Measurements from ENCODE around the gene KBTBD12. TPM values are rescaled to one million over a fixed set of nuclear protein-coding genes. Genes with fewer than 3 reads are reported as not detected.

The KBTBD12 gene
- total and polyA plus RNA-seq, 2 of the 13 experiments (the other 11 are each of a cell fraction or from before 2014, with no cell fraction given): not detected

DNA sequence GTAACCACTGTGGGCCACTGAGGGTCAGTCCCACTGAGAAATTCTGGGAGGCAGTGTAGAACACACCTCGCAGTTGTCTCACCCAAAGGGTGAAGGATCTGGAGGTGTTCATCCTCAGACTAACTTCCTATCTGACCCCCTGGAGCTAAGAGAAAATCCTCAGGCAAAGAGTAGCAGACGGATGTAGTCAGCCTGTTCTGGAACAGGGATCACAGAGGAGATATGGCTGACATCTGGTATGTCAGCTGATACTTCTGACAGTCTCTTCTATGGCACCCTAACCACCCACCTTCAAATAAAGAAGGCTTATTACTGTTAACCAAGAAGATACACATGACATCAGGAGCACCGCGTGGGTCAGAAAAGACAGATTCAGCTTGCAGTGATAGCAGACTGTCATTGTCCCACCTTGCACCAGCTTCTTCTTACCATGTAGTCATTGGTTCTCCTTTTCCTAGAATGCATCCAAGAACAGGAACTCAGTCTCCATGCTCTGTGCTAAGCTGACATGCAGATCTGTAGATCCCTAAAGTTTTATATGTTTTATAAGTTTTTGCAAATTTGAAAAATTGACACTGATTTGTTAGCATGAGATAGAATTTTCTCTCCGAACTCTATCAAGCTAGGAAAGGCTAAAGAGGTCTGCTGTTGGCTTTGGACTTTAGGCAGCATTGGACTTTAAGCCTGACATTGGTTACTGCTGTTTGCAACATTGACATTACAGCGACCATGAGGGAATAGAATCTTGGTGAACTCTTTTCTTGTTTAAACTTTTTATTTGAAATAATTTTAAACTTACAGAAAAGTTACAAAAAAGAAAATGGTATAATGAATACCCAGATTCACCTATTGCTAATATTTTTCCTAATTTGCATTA, 60.4 kb downstream of the KBTBD12 start:
- BruUV-seq (replicated peaks): no TSS peak
- Histone ChIP-seq H3K9me3 (ENCODE audit: low read length) (no peaks in the 10 kb centered on the region), H3K9ac (ENCODE audit: insufficient read depth, low read depth, low read length) (no peak overlapping the region), H2AFZ (ENCODE audit: low read length) (no peak overlapping the region), H3K36me3 (replicated peaks in 1 of 2; ENCODE audit: control insufficient read depth in 1 of 2, insufficient read depth in 2 of 2, low read length in 2 of 2) (no peaks in the 10 kb centered on the region), H3K79me2 (ENCODE audit: insufficient read depth, low read length) (no peaks in the 10 kb centered on the region), H3K4me1 (ENCODE audit: insufficient read depth, low read length) (peaks cover 16% of the 10 kb centered on the region), H3K27ac (ENCODE audit: extremely low read length, insufficient read depth, low read length) (no peak overlapping the region), H3K4me2 (ENCODE audit: low read depth, low read length) (no peak overlapping the region), H3K27me3 (ENCODE audit: control insufficient read depth in 1 of 2, insufficient read depth in 2 of 2, low read length in 2 of 2) (peaks cover 0 to 3% of the 10 kb centered on the region in 2 experiments; a peak in 1 of 5 replicates), H3K4me3 (replicated peaks in 1 of 3; ENCODE audit: insufficient read depth in 1 of 3, low read depth in 2 of 3, low read length in 3 of 3) (no peak overlapping the region), H4K20me1 (ENCODE audit: insufficient read depth, low read length) (no peaks in the 10 kb centered on the region)
- FAIRE-seq: peak; percentile 76
- peak; percentile 91 for ATAC-seq
- intact Hi-C loops (cut with micrococcal nuclease; ENCODE audit: unreplicated experiment) (no loop called here), in situ Hi-C loops (cut with HindIII; ENCODE audit: extremely low pct_ligation_motif_present, low pct_unique_long_range_greater_than_20kb) (no loop called here)
- 23% methylated on average over 6 of the region's 6 CpGs for WGBS (ENCODE audit: low lambda C conversion rate)
- DNase-seq (ENCODE audit: low spot score): peak; percentile 19
- POLR2A ChIA-PET: interaction anchor here (0.9 kb wide), 1 partner anchor 21 kb away, joined by 3 read pairs; no protein-coding TSS in a partner anchor
- CTCF ChIA-PET (ENCODE audit: low intra/inter-chr PET ratio, low total read pairs): no interaction called here
- TF ChIP-seq RBM22 (optimal IDR thresholded peaks at IDR 0.05; ENCODE audit: low read length) (no peak), ZNF577 (CRISPR knock-in tag; IDR thresholded peaks at IDR 0.05; ENCODE audit: borderline replicate concordance, low read depth) (no peak), HNRNPLL (IDR thresholded peaks at IDR 0.05; ENCODE audit: low read depth, low read length, poor library complexity, severe bottlenecking) (no peak), STAG1 (CRISPR knock-in tag; IDR thresholded peaks at IDR 0.05) (no peak), ZBTB7A (CRISPR knock-in tag; IDR thresholded peaks at IDR 0.05) (no peak), MAFK (conservative IDR thresholded peaks at IDR 0.05 in 1 of 2, IDR thresholded peaks at IDR 0.05 in 1 of 2; ENCODE audit: low read length in 2 of 2) (peak in 1 of 2 experiments; percentile 16; a peak in 1 of 4 replicates), RFXANK (CRISPR knock-in tag; IDR thresholded peaks at IDR 0.05) (no peak), ZNF33A (CRISPR knock-in tag; IDR thresholded peaks at IDR 0.05; ENCODE audit: borderline replicate concordance) (no peak), NCOR1 (IDR thresholded peaks at IDR 0.05; ENCODE audit: borderline replicate concordance, low read length) (peak; percentile 59; the same call in 1 of the 2 replicates)
- TF ChIP-seq, protein P1, sequence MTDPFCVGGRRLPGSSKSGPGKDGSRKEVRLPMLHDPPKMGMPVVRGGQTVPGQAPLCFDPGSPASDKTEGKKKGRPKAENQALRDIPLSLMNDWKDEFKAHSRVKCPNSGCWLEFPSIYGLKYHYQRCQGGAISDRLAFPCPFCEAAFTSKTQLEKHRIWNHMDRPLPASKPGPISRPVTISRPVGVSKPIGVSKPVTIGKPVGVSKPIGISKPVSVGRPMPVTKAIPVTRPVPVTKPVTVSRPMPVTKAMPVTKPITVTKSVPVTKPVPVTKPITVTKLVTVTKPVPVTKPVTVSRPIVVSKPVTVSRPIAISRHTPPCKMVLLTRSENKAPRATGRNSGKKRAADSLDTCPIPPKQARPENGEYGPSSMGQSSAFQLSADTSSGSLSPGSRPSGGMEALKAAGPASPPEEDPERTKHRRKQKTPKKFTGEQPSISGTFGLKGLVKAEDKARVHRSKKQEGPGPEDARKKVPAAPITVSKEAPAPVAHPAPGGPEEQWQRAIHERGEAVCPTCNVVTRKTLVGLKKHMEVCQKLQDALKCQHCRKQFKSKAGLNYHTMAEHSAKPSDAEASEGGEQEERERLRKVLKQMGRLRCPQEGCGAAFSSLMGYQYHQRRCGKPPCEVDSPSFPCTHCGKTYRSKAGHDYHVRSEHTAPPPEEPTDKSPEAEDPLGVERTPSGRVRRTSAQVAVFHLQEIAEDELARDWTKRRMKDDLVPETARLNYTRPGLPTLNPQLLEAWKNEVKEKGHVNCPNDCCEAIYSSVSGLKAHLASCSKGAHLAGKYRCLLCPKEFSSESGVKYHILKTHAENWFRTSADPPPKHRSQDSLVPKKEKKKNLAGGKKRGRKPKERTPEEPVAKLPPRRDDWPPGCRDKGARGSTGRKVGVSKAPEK (CRISPR knock-in tag; IDR thresholded peaks at IDR 0.05; ENCODE audit: borderline replicate concordance): no peak
- TF ChIP-seq, protein P2, sequence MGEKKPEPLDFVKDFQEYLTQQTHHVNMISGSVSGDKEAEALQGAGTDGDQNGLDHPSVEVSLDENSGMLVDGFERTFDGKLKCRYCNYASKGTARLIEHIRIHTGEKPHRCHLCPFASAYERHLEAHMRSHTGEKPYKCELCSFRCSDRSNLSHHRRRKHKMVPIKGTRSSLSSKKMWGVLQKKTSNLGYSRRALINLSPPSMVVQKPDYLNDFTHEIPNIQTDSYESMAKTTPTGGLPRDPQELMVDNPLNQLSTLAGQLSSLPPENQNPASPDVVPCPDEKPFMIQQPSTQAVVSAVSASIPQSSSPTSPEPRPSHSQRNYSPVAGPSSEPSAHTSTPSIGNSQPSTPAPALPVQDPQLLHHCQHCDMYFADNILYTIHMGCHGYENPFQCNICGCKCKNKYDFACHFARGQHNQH (CRISPR knock-in tag; IDR thresholded peaks at IDR 0.05): no peak
- TF ChIP-seq, protein P3, sequence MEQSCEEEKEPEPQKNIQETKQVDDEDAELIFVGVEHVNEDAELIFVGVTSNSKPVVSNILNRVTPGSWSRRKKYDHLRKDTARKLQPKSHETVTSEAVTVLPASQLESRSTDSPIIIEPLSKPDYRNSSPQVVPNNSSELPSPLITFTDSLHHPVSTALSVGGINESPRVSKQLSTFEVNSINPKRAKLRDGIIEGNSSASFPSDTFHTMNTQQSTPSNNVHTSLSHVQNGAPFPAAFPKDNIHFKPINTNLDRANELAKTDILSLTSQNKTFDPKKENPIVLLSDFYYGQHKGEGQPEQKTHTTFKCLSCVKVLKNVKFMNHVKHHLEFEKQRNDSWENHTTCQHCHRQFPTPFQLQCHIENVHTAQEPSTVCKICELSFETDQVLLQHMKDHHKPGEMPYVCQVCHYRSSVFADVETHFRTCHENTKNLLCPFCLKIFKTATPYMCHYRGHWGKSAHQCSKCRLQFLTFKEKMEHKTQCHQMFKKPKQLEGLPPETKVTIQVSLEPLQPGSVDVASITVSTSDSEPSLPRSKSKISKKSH (CRISPR knock-in tag; IDR thresholded peaks at IDR 0.05; ENCODE audit: borderline replicate concordance): no peak
- TF ChIP-seq, protein P4, sequence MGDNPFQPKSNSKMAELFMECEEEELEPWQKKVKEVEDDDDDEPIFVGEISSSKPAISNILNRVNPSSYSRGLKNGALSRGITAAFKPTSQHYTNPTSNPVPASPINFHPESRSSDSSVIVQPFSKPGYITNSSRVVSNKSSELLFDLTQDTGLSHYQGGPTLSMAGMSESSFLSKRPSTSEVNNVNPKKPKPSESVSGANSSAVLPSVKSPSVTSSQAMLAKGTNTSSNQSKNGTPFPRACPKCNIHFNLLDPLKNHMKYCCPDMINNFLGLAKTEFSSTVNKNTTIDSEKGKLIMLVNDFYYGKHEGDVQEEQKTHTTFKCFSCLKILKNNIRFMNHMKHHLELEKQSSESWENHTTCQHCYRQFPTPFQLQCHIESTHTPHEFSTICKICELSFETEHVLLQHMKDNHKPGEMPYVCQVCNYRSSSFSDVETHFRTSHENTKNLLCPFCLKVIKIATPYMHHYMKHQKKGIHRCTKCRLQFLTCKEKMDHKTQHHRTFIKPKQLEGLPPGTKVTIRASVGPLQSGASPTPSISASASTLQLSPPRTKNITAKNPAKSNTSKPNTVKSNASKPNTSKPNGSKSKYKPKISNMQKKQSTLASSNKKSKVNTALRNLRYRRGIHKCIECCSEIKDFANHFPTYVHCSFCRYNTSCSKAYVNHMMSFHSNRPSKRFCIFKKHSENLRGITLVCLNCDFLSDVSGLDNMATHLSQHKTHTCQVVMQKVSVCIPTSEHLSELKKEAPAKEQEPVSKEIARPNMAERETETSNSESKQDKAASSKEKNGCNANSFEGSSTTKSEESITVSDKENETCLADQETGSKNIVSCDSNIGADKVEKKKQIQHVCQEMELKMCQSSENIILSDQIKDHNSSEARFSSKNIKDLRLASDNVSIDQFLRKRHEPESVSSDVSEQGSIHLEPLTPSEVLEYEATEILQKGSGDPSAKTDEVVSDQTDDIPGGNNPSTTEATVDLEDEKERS (CRISPR knock-in tag; IDR thresholded peaks at IDR 0.05): no peak

Data from HepG2 (cell line).